GM18517 (cell line): ENCODE data around the gene ELOF1.
A peak's percentile ranks its signal among the peaks of the same experiment; 100 is the strongest.
"Not testable (repeated sequence)": the region's sequence is repeated elsewhere in the genome, so short reads cannot be mapped to it uniquely, and the experiment has no call there.

ENCODE experiments used
- ATAC-seq: cut with Tn5 transposase; IDR thresholded peaks from one replicate; pipeline ENCODE4 v1.9.1; 2021; ENCODE audit warnings: mild to moderate bottlenecking, moderate library complexity; ENCODE audit not compliant: unreplicated experiment

Gene ELOF1

GRCh38 chr19:11573354-11573753 is 14.3 kb upstream of the ELOF1 start:
- not testable (repeated sequence) for ATAC-seq

GRCh38 chr19:11570039-11570462 is 11.0 kb upstream of the ELOF1 start:
- ATAC-seq, result no peak

- no peak for ATAC-seq
Measured at GRCh38 chr19:11566164-11566563, 7.1 kb upstream of the ELOF1 start.

GRCh38 chr19:11565649-11565980 is 6.6 kb upstream of the ELOF1 start:
- not testable (repeated sequence) for ATAC-seq

GRCh38 chr19:11564082-11564807 is 5.2 kb upstream of the ELOF1 start:
- ATAC-seq, result not testable (repeated sequence)

- no peak for ATAC-seq
Measured at GRCh38 chr19:11563532-11563931, 4.5 kb upstream of the ELOF1 start.

GRCh38 chr19:11560404-11561051 is 1.5 kb upstream of the ELOF1 start:
- ATAC-seq, result peak; percentile 56

- no peak for ATAC-seq
Measured at GRCh38 chr19:11556634-11557420, 2.2 kb downstream of the ELOF1 start.

- ATAC-seq, result no peak
Measured at GRCh38 chr19:11555246-11555645, 3.8 kb downstream of the ELOF1 start.

GRCh38 chr19:11554160-11554559 is 4.9 kb downstream of the ELOF1 start:
- no peak for ATAC-seq

GRCh38 chr19:11552666-11553372 is 6.2 kb downstream of the ELOF1 start:
- no peak for ATAC-seq

GRCh38 chr19:11551603-11552235 is 7.3 kb downstream of the ELOF1 start:
- ATAC-seq, result no peak

- no peak for ATAC-seq
Measured at GRCh38 chr19:11550265-11550664, 8.8 kb downstream of the ELOF1 start.

GRCh38 chr19:11549386-11549953 is 9.6 kb downstream of the ELOF1 start:
- no peak for ATAC-seq

- ATAC-seq, result no peak
Measured at GRCh38 chr19:11547929-11548700, 10.9 kb downstream of the ELOF1 start.

- ATAC-seq, result no peak
Measured at GRCh38 chr19:11541238-11541637, 17.8 kb downstream of the ELOF1 start.

GRCh38 chr19:11540645-11541044 is 18.4 kb downstream of the ELOF1 start:
- no peak for ATAC-seq

- ATAC-seq, result no peak
Measured at GRCh38 chr19:11539495-11540365, 19.3 kb downstream of the ELOF1 start.
